GM12873 (cell line): ENCODE measurements around the gene UGGT2.

Experiments
- CTCF ChIP-seq: IDR thresholded peaks from 2 replicates; pipeline ENCODE4 v1.5.1; 2012; ENCODE audit warnings: low read depth, mild to moderate bottlenecking, moderate library complexity, low read length, control low read depth; ENCODE audit not compliant: insufficient read depth; ENCODE audit errors: missing control alignments

Gene UGGT2

GRCh38 chr13:96071504-96071903 is 18.3 kb upstream of the UGGT2 start:
- TF ChIP-seq CTCF: no peak

- no peak for TF ChIP-seq CTCF
Observed at GRCh38 chr13:96068729-96069128, 15.5 kb upstream of the UGGT2 start.

DNA sequence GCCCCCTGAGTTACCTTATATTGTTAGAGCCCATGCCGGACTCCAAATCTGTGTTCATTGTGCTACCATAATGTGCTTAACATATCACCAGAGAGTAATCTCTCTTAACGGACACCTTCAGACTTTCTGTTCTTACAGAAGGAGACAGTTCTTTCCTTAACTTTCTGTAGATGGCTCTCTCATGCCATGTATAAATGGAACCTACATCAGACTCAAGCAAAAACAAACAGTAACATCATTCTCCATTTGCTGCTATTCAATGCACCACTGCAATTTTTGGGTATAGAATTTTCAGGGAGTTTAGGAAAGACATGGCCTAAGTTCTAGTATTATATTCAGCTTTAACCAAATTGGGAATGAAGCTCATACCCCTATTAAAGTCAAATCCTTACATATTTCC is 12.6 kb upstream of the UGGT2 start:
- no peak for TF ChIP-seq CTCF

DNA sequence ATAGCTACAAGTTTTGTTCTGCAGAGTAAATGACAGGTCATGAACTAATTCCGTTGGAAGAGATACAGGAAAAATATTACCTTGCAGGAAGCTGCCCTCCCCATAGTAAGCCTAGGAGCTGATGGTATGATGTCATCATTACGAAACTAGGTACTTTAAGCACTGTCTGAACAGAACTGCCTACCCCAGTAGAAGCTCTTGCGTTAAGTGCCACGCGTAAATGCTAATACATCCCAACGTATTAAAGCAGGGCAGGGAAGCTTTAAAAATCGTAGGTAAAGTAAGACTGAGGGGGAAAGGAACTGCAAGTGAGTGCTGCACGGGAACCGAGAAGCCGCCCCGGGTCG is 572 bp downstream of the UGGT2 start:
- TF ChIP-seq CTCF: no peak

- no peak for TF ChIP-seq CTCF
Observed at GRCh38 chr13:96044238-96044637, 9.0 kb downstream of the UGGT2 start.

- no peak for TF ChIP-seq CTCF
Observed at GRCh38 chr13:96041326-96042110, 11.7 kb downstream of the UGGT2 start.

GRCh38 chr13:96036515-96036914 is 16.7 kb downstream of the UGGT2 start:
- TF ChIP-seq CTCF: no peak
